ENCODE data around the gene UBA1. TPM values are rescaled to one million over a fixed set of nuclear protein-coding genes. Genes with fewer than 3 reads are reported as not detected.

UBA1 gene
- total RNA-seq, 2 experiments from 2014 or later = 224 to 249 TPM

- intact Hi-C loops (cut with DNase I, micrococcal nuclease) = no loop called here
- no peak overlapping the region for H3K4me3 Mint-ChIP-seq
- DNase-seq = no peak
- no peak for ATAC-seq
- no peaks in the 10 kb centered on the region for H3K9me3 Mint-ChIP-seq (ENCODE audit: low read depth)
- peak overlapping the region; percentile 47 for H3K27ac Mint-ChIP-seq
- POLR2A ChIA-PET = no interaction called here
- H3K4me1 Mint-ChIP-seq = peaks cover 11% of the 10 kb centered on the region
- H3K27me3 Mint-ChIP-seq = no peaks in the 10 kb centered on the region
- CTCF ChIA-PET = no interaction called here
- peaks cover 51% of the 10 kb centered on the region for H3K36me3 Mint-ChIP-seq (ENCODE audit: low read depth)
Observed at GRCh38 chrX:47206316-47206715, 12.7 kb downstream of the UBA1 start.

- CTCF ChIA-PET = no interaction called here
- Mint-ChIP-seq H3K27me3 (no peaks in the 10 kb centered on the region), H3K4me3 (no peak overlapping the region), H3K4me1 (peaks cover 11% of the 10 kb centered on the region), H3K36me3 (ENCODE audit: low read depth) (peaks cover 49% of the 10 kb centered on the region), H3K9me3 (ENCODE audit: low read depth) (no peaks in the 10 kb centered on the region), H3K27ac (no peak overlapping the region)
- DNase-seq (no peak), ATAC-seq (no peak)
- intact Hi-C loops (cut with DNase I, micrococcal nuclease) = no loop called here
- POLR2A ChIA-PET = no interaction called here
Observed at GRCh38 chrX:47208108-47208507, 14.5 kb downstream of the UBA1 start.

GRCh38 chrX:47209508-47210238 is 16.0 kb downstream of the UBA1 start:
- Mint-ChIP-seq H3K27me3 (no peaks in the 10 kb centered on the region), H3K4me1 (peaks cover 11% of the 10 kb centered on the region), H3K9me3 (ENCODE audit: low read depth) (no peaks in the 10 kb centered on the region), H3K36me3 (ENCODE audit: low read depth) (peaks cover 56% of the 10 kb centered on the region), H3K4me3 (no peak overlapping the region), H3K27ac (no peak overlapping the region)
- intact Hi-C loops (cut with DNase I, micrococcal nuclease) = no loop called here
- ATAC-seq (no peak), DNase-seq (no peak)
- ChIA-PET POLR2A (interaction anchor here (1.1 kb wide), 1 partner anchor 8 kb away, joined by 3 read pairs; no protein-coding TSS in a partner anchor), CTCF (no interaction called here)

GRCh38 chrX:47210661-47211425 is 17.2 kb downstream of the UBA1 start:
- POLR2A ChIA-PET = no interaction called here
- H3K27me3 Mint-ChIP-seq = no peaks in the 10 kb centered on the region
- H3K27ac Mint-ChIP-seq = no peak overlapping the region
- intact Hi-C loops (cut with DNase I, micrococcal nuclease) = no loop called here
- H3K9me3 Mint-ChIP-seq (ENCODE audit: low read depth) = no peaks in the 10 kb centered on the region
- H3K4me1 Mint-ChIP-seq = peaks cover 7% of the 10 kb centered on the region
- no peak for ATAC-seq
- no peak overlapping the region for H3K4me3 Mint-ChIP-seq
- CTCF ChIA-PET = no interaction called here
- no peak for DNase-seq
- H3K36me3 Mint-ChIP-seq (ENCODE audit: low read depth) = peaks cover 53% of the 10 kb centered on the region

- DNase-seq = no peak
- no peak for ATAC-seq
- Mint-ChIP-seq H3K36me3 (ENCODE audit: low read depth) (peaks cover 53% of the 10 kb centered on the region), H3K4me1 (peaks cover 19% of the 10 kb centered on the region), H3K4me3 (no peak overlapping the region), H3K9me3 (ENCODE audit: low read depth) (no peaks in the 10 kb centered on the region), H3K27ac (peak overlapping the region; percentile 70), H3K27me3 (no peaks in the 10 kb centered on the region)
- POLR2A ChIA-PET = interaction anchor here (0.6 kb wide), 1 partner anchor 146 kb away, joined by 4 read pairs; no protein-coding TSS in a partner anchor
- intact Hi-C loops (cut with DNase I, micrococcal nuclease) = no loop called here
- CTCF ChIA-PET = no interaction called here
Observed at GRCh38 chrX:47212381-47213293, 19.0 kb downstream of the UBA1 start.

GRCh38 chrX:47214435-47215077 is 20.9 kb downstream of the UBA1 start:
- Mint-ChIP-seq H3K4me3 (no peak overlapping the region), H3K27me3 (no peaks in the 10 kb centered on the region), H3K27ac (no peak overlapping the region), H3K9me3 (ENCODE audit: low read depth) (no peaks in the 10 kb centered on the region), H3K4me1 (peaks cover 19% of the 10 kb centered on the region), H3K36me3 (ENCODE audit: low read depth) (peaks cover 56% of the 10 kb centered on the region)
- ChIA-PET CTCF (no interaction called here), POLR2A (no interaction called here)
- no peak for DNase-seq
- intact Hi-C loops (cut with DNase I, micrococcal nuclease) = loop anchor here (5.0 kb wide), 4 partner anchors 153 to 438 kb away; partner anchors contain the start of genes ELK1 (in 1 of the 2) and RP2 (in 1 of the 2)
- no peak for ATAC-seq

GRCh38 chrX:47215291-47215900 is 21.8 kb downstream of the UBA1 start:
- POLR2A ChIA-PET = no interaction called here
- intact Hi-C loops (cut with DNase I, micrococcal nuclease) = loop anchor here (5.0 kb wide), 4 partner anchors 152 to 437 kb away; partner anchors contain the start of genes ELK1 (in 1 of the 2) and RP2 (in 1 of the 2)
- peaks cover 58% of the 10 kb centered on the region for H3K36me3 Mint-ChIP-seq (ENCODE audit: low read depth)

GRCh38 chrX:47216393-47216925 is 22.8 kb downstream of the UBA1 start:
- Mint-ChIP-seq H3K4me3 (peak overlapping the region; percentile 92), H3K27me3 (no peaks in the 10 kb centered on the region), H3K27ac (peak overlapping the region; percentile 98), H3K4me1 (peaks cover 35% of the 10 kb centered on the region), H3K9me3 (ENCODE audit: low read depth) (no peaks in the 10 kb centered on the region), H3K36me3 (ENCODE audit: low read depth) (peaks cover 62% of the 10 kb centered on the region)
- ChIA-PET POLR2A (interaction anchor here (1.6 to 1.8 kb wide), 2 partner anchors 22 to 71 kb away, joined by 5 to 9 read pairs; partner anchors contain the start of genes NDUFB11 and RBM10), CTCF (interaction anchor here (1.1 kb wide), 1 partner anchor 20 kb away, joined by 3 read pairs; no protein-coding TSS in a partner anchor)
- no peak for ATAC-seq
- no peak for DNase-seq
- intact Hi-C loops (cut with DNase I, micrococcal nuclease) = loop anchor here (2.0 to 5.0 kb wide), 5 partner anchors 72 to 436 kb away; partner anchors contain the start of genes ELK1 (in 1 of the 2), NDUFB11 (in 1 of the 2), RBM10 (in 1 of the 2) and RP2 (in 1 of the 2)

More at GRCh38 chrX:47215291-47215900, 21.8 kb downstream of the UBA1 start:
- H3K27me3 Mint-ChIP-seq = no peaks in the 10 kb centered on the region
- H3K27ac Mint-ChIP-seq = peak overlapping the region; percentile 98
- no peaks in the 10 kb centered on the region for H3K9me3 Mint-ChIP-seq (ENCODE audit: low read depth)
- DNase-seq = no peak
- no peak overlapping the region for H3K4me3 Mint-ChIP-seq
- H3K4me1 Mint-ChIP-seq = peaks cover 27% of the 10 kb centered on the region
- CTCF ChIA-PET = interaction anchor here (1.1 kb wide), 1 partner anchor 19 kb away, joined by 3 read pairs; no protein-coding TSS in a partner anchor
- no peak for ATAC-seq

GRCh38 chrX:47217121-47217851 is 23.7 kb downstream of the UBA1 start:
- Mint-ChIP-seq H3K36me3 (ENCODE audit: low read depth) (peaks cover 57% of the 10 kb centered on the region), H3K4me1 (peaks cover 35% of the 10 kb centered on the region), H3K27me3 (no peaks in the 10 kb centered on the region), H3K27ac (peak overlapping the region; percentile 98), H3K9me3 (ENCODE audit: low read depth) (no peaks in the 10 kb centered on the region), H3K4me3 (peak overlapping the region; percentile 92)
- intact Hi-C loops (cut with DNase I, micrococcal nuclease) = loop anchor here (1.0 to 5.0 kb wide), 10 partner anchors 16 to 442 kb away; partner anchors contain the start of genes UBA1 (in 2 of the 2), ELK1 (in 1 of the 2), NDUFB11 (in 1 of the 2) and RBM10 (in 1 of the 2)
- ChIA-PET POLR2A (interaction anchor here (0.7 to 2.5 kb wide), 7 partner anchors 14 to 339 kb away, joined by 3 to 15 read pairs (median 5); partner anchors contain the start of genes NDUFB11, RBM10 and USP11), CTCF (interaction anchor here (0.5 to 0.6 kb wide), 2 partner anchors 14 to 36 kb away, joined by 3 read pairs; no protein-coding TSS in a partner anchor)
- ATAC-seq (peak; percentile 36), DNase-seq (peak; percentile 96)
